Endothelial cell (in vitro differentiated cells): ENCODE data around the gene KCNB1. TPM values are rescaled to one million over a fixed set of nuclear protein-coding genes. Genes with fewer than 3 reads are reported as not detected.
"Not testable (repeated sequence)": the region's sequence is repeated elsewhere in the genome, so short reads cannot be mapped to it uniquely, and the experiment has no call there.

ENCODE experiments used
- DNase-seq: peaks from one replicate; pipeline ENCODE4 v3.0.0; 2021; ENCODE audit warnings: low spot score
- H3K27ac Mint-ChIP-seq: one replicate; pipeline ENCODE4 v1.8.0; 2021; ENCODE audit warnings: mixed read lengths, inconsistent platforms; ENCODE audit not compliant: unreplicated experiment
- H3K27me3 Mint-ChIP-seq: one replicate; pipeline ENCODE4 v1.8.0; 2021; ENCODE audit warnings: mild to moderate bottlenecking, moderate library complexity, mixed read lengths, inconsistent platforms; ENCODE audit not compliant: unreplicated experiment
- H3K36me3 Mint-ChIP-seq: one replicate; pipeline ENCODE4 v1.8.0; 2021; ENCODE audit warnings: mild to moderate bottlenecking, low read depth, mixed read lengths, inconsistent platforms; ENCODE audit not compliant: unreplicated experiment
- H3K4me1 Mint-ChIP-seq: one replicate; pipeline ENCODE4 v1.8.0; 2021; ENCODE audit warnings: mild to moderate bottlenecking, mixed read lengths, inconsistent platforms; ENCODE audit not compliant: unreplicated experiment
- H3K4me3 Mint-ChIP-seq: one replicate; pipeline ENCODE4 v1.8.0; 2021; ENCODE audit warnings: mild to moderate bottlenecking, mixed read lengths, inconsistent platforms; ENCODE audit not compliant: unreplicated experiment
- H3K9me3 Mint-ChIP-seq: one replicate; pipeline ENCODE4 v1.8.0; 2021; ENCODE audit warnings: mixed read lengths, inconsistent platforms; ENCODE audit not compliant: unreplicated experiment
- CTCF ChIP-seq: fragments of 200-600 bp; sonication (generic); IDR thresholded peaks from one replicate; pipeline ENCODE4 v1.5.0; 2021; ENCODE audit warnings: antibody characterized with exemption; ENCODE audit not compliant: unreplicated experiment
- total RNA-seq: library from RNA; stranded (reverse); fragmentation: NEBNext Ultra II Directional; extraction: Animal tissue kit (Norgen Biotek cat#: 25700); gene quantifications from one replicate; pipeline ENCODE4 v1.2.1, GENCODE V29; 2021; ENCODE audit not compliant: unreplicated experiment

Gene KCNB1
- total RNA-seq, 1 donor from 2014 or later = 0.36 TPM

- Mint-ChIP-seq H3K36me3 (peaks cover 6% of the 10 kb centered on the region), H3K4me1 (peaks cover 15% of the 10 kb centered on the region), H3K9me3 (no peaks in the 10 kb centered on the region), H3K4me3 (peak overlapping the region; percentile 88), H3K27ac (no peak overlapping the region), H3K27me3 (peaks cover 11% of the 10 kb centered on the region)
- DNase-seq = no peak
- no peak for TF ChIP-seq CTCF
These were observed 163.8 kb downstream of the KCNB1 start for GRCh38 chr20:49318430-49319207.

- Mint-ChIP-seq H3K27ac (no peak overlapping the region), H3K27me3 (peaks cover 8% of the 10 kb centered on the region), H3K4me3 (peak overlapping the region; percentile 83), H3K36me3 (peaks cover 6% of the 10 kb centered on the region), H3K4me1 (peaks cover 12% of the 10 kb centered on the region), H3K9me3 (no peaks in the 10 kb centered on the region)
- DNase-seq = no peak
- TF ChIP-seq CTCF = no peak
These were observed 164.4 kb downstream of the KCNB1 start for GRCh38 chr20:49318091-49318429.

GRCh38 chr20:49316704-49317103 is 165.8 kb downstream of the KCNB1 start:
- H3K4me3 Mint-ChIP-seq = no peak overlapping the region
- no peak for DNase-seq
- peaks cover 4% of the 10 kb centered on the region for H3K27me3 Mint-ChIP-seq

GRCh38 chr20:49315580-49315979 is 166.9 kb downstream of the KCNB1 start:
- Mint-ChIP-seq H3K4me1 (peaks cover 7% of the 10 kb centered on the region), H3K36me3 (peaks cover 6% of the 10 kb centered on the region), H3K4me3 (no peak overlapping the region), H3K27me3 (peaks cover 4% of the 10 kb centered on the region), H3K27ac (no peak overlapping the region), H3K9me3 (no peaks in the 10 kb centered on the region)
- no peak for DNase-seq
- no peak for TF ChIP-seq CTCF

More at GRCh38 chr20:49316704-49317103, 165.8 kb downstream of the KCNB1 start:
- peaks cover 6% of the 10 kb centered on the region for H3K36me3 Mint-ChIP-seq
- H3K9me3 Mint-ChIP-seq = no peaks in the 10 kb centered on the region
- peaks cover 7% of the 10 kb centered on the region for H3K4me1 Mint-ChIP-seq
- no peak for TF ChIP-seq CTCF
- H3K27ac Mint-ChIP-seq = no peak overlapping the region

- not testable (repeated sequence) for H3K27me3 Mint-ChIP-seq, H3K27ac Mint-ChIP-seq, DNase-seq, H3K4me3 Mint-ChIP-seq, H3K9me3 Mint-ChIP-seq, H3K36me3 Mint-ChIP-seq, H3K4me1 Mint-ChIP-seq
These were observed 168.4 kb downstream of the KCNB1 start for GRCh38 chr20:49314052-49314451.

Other genes starting within 250 kb of the KCNB1 start
- 25.0 TPM for gene ZNFX1, start 204.6 kb downstream of the KCNB1 start, total RNA-seq
- gene PTGIS, start 85.5 kb upstream of the KCNB1 start, total RNA-seq = 12.2 TPM
- 115 TPM for gene B4GALT5, start 231.2 kb upstream of the KCNB1 start, total RNA-seq